ENCODE results near the gene RPL19.

RPL19 gene

DNA sequence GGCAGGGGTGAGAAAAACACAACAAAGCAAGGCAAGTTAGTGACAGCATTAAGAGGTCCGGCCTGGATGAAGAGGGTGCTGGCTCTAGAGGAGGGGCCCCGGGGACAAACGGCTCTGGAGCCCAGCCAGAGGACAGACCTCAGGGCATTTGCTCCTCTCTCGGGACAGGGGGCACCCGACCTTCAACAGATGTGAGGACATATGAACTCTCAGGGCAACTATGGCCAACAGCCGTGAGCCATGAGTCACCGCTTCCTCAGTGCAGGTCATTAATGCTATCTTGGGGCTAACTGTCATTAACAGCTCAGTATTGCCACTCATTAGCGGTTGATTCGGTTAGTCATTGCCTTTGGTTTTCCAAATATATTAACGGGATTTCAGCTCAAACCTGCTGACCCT is 24.4 kb upstream of the RPL19 start:
- no peak for DNase-seq
- Histone ChIP-seq H3K27me3 (no peaks in the 10 kb centered on the region), H3K4me3 (ENCODE audit: low read depth, low read length) (no peak overlapping the region), H3K9me3 (no peaks in the 10 kb centered on the region), H3K4me1 (no peaks in the 10 kb centered on the region), H3K36me3 (peaks cover 3% of the 10 kb centered on the region)
- no peak for TF ChIP-seq CTCF (IDR thresholded peaks at IDR 0.05; ENCODE audit: low read depth, low read length)

GRCh38 chr17:39177256-39177655 is 22.8 kb upstream of the RPL19 start:
- Histone ChIP-seq H3K27me3 (no peaks in the 10 kb centered on the region), H3K9me3 (no peaks in the 10 kb centered on the region), H3K4me3 (ENCODE audit: low read depth, low read length) (no peak overlapping the region), H3K4me1 (no peaks in the 10 kb centered on the region), H3K36me3 (peaks cover 3% of the 10 kb centered on the region)
- no peak for TF ChIP-seq CTCF (IDR thresholded peaks at IDR 0.05; ENCODE audit: low read depth, low read length)
- DNase-seq = peak; percentile 74

DNA sequence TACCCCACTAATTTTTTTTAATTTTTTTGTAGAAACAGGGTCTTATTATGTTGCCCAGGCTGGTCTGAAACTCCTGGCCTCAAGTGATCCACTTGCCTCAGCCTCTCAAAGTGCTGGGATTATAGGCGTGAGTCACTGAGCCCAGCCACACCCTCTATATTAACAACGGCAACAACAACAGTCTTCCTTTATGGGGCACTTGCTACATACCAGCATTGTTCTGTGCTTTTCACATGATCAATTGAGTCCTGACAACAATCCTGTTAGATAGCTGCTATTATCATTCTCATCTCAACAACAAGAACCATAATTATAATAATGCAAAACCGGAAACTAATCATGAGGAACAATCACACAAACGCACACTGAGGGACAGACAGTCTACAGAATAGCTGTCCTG is 21.5 kb upstream of the RPL19 start:
- H3K36me3 ChIP-seq = peaks cover 3% of the 10 kb centered on the region

GRCh38 chr17:39181303-39181702 is 18.8 kb upstream of the RPL19 start:
- H3K4me3 ChIP-seq (ENCODE audit: low read depth, low read length) = no peak overlapping the region
- TF ChIP-seq CTCF (IDR thresholded peaks at IDR 0.05; ENCODE audit: low read depth, low read length) = no peak
- DNase-seq = no peak
- H3K4me1 ChIP-seq = no peaks in the 10 kb centered on the region
- H3K9me3 ChIP-seq = no peaks in the 10 kb centered on the region
- H3K36me3 ChIP-seq = peaks cover 10% of the 10 kb centered on the region
- no peaks in the 10 kb centered on the region for H3K27me3 ChIP-seq

More for the DNA sequence above, 21.5 kb upstream of the RPL19 start:
- no peak for DNase-seq
- H3K4me1 ChIP-seq = no peaks in the 10 kb centered on the region
- no peaks in the 10 kb centered on the region for H3K27me3 ChIP-seq
- no peaks in the 10 kb centered on the region for H3K9me3 ChIP-seq
- no peak for TF ChIP-seq CTCF (IDR thresholded peaks at IDR 0.05; ENCODE audit: low read depth, low read length)
- no peak overlapping the region for H3K4me3 ChIP-seq (ENCODE audit: low read depth, low read length)

- Histone ChIP-seq H3K27me3 (no peaks in the 10 kb centered on the region), H3K9me3 (no peaks in the 10 kb centered on the region), H3K4me3 (ENCODE audit: low read depth, low read length) (no peak overlapping the region), H3K4me1 (no peaks in the 10 kb centered on the region), H3K36me3 (peaks cover 18% of the 10 kb centered on the region)
- no peak for TF ChIP-seq CTCF (IDR thresholded peaks at IDR 0.05; ENCODE audit: low read depth, low read length)
- DNase-seq = no peak
Measured at GRCh38 chr17:39183045-39183444, 17.0 kb upstream of the RPL19 start.

GRCh38 chr17:39183720-39184119 is 16.4 kb upstream of the RPL19 start:
- DNase-seq = no peak
- Histone ChIP-seq H3K36me3 (peaks cover 23% of the 10 kb centered on the region), H3K4me3 (ENCODE audit: low read depth, low read length) (no peak overlapping the region)

More at GRCh38 chr17:39183720-39184119, 16.4 kb upstream of the RPL19 start:
- no peak for TF ChIP-seq CTCF (IDR thresholded peaks at IDR 0.05; ENCODE audit: low read depth, low read length)
- Histone ChIP-seq H3K27me3 (no peaks in the 10 kb centered on the region), H3K4me1 (no peaks in the 10 kb centered on the region), H3K9me3 (no peaks in the 10 kb centered on the region)

Measured in BE2C (cell line).